ENCODE results near the gene MYO1A.

- TF ChIP-seq CTCF (IDR thresholded peaks at IDR 0.05; ENCODE audit: low read length) (no peak), EZH2 (optimal IDR thresholded peaks at IDR 0.05; ENCODE audit: low read depth, low read length) (no peak)
Observed at GRCh38 chr12:57037264-57037663, 12.7 kb downstream of the MYO1A start.

Measured in MM.1S (cell line).